ENCODE results near the gene CASP8. TPM values are rescaled to one million over a fixed set of nuclear protein-coding genes. Genes with fewer than 3 reads are reported as not detected.

The CASP8 gene
- total RNA-seq = 21.0 and 22.8 TPM in 2 replicates

DNA sequence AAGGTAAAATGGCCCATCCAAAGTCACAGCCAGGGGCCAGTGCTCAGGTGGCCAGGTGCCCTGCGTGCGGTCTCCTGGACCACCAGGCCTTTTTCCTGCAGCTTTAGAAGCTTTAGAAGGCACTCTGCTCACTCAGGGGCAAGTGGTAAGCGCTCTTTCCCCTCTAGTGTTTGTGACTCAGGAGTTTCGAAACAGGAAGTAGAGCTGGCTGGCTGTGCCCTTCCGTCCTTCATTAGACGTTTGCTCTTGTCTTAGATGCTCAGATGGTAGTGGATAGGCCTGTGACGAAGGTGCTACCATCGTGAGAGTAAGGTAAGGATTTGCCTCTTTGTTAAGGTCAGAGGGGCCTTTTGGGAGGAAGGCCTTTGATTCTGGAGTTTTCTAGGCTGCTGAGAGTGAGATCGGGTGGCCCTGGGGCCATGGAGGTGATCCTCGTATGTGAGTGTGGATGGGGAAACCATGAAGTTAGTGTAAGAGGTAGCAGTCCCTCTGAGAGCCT is at the start of gene CASP8:
Gene CASP8, plus strand, starts transcription at position 235 of the 499 bp plus-strand sequence. CDS start 5,951 bp downstream, outside the sequence.

Other genes starting within 250 kb of the CASP8 start
- gene HYCC2, start 188.9 kb upstream of the CASP8 start, total RNA-seq = 4.5 and 8.1 TPM in 2 replicates
- 112 and 133 TPM in 2 replicates for gene NDUFB3, start 188.5 kb upstream of the CASP8 start, total RNA-seq
- 185 and 191 TPM in 2 replicates for gene CFLAR, start 144.4 kb upstream of the CASP8 start, total RNA-seq
- gene CASP10, start 77.4 kb upstream of the CASP8 start, total RNA-seq = 28.2 and 34.0 TPM in 2 replicates
- gene FLACC1, start 96.8 kb downstream of the CASP8 start, total RNA-seq = 0.44 TPM in 1 of 2 replicates, not detected in the other
- 22.8 and 28.5 TPM in 2 replicates for gene TRAK2, start 190.9 kb downstream of the CASP8 start, total RNA-seq
- 29.9 and 32.0 TPM in 2 replicates for gene STRADB, start 191.2 kb downstream of the CASP8 start, total RNA-seq